T47D (cell line): ENCODE data around the gene SCFD2.

Experiments
- DNase-seq, 2 experiments: peaks; one replicate each; pipeline versions ENCODE4 v3.0.0 to v3.0.0-alpha.2; 2011 to 2012; ENCODE audit warnings: low read depth in 1 of 2, low spot score in 1 of 2
- JUND ChIP-seq: IDR thresholded peaks from 2 replicates; pipeline ENCODE4 v1.6.1; 2012; ENCODE audit warnings: low read depth
- in situ Hi-C: cut with HindIII; loops from 2 replicates; pipeline ENCODE4 v1.10.0; 2016; ENCODE audit warnings: low sequenced_read_pairs, low pct_unique_long_range_greater_than_20kb

The SCFD2 gene

DNA sequence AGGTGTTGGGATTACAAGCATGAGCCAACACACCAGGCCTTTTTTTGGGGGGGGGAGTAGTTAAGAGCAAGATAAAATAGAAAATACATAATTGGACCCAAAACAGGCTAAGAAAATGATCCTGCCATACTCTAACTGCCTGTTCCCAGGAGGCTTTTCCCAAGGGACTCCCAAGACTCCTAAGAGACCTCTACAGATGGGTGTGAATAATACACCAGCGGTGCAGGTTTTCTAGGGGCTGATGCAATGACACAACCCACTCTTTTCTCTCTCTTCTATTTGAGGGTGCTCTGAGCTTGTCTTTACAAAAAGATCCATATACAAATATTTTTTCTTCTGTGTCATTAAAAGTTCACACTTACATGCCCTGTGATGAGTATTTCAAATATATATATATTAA is 386.8 kb downstream of the SCFD2 start:
- in situ Hi-C loops: no loop called here
- TF ChIP-seq JUND: no peak
- peak in 1 of 2 experiments; percentile 45 for DNase-seq

DNA sequence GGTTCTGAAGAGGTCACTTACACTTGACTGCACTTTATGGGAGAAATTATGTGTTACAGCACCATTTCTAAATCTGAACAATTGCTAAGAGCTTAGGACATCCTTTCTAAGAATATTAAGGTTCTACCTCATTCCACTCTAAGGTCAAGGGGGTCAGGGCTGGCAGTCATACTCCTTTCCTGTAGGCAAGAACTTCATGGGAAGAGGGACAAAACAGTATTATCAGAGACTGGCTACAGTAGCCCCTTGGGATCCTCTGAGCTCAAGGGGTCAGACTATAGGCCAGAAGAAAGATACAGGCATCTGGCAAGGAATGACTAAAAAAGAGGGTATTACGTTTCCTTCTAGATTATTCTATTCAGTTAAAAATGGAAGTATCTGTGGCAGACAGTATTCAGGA is 388.6 kb downstream of the SCFD2 start:
- no peak for TF ChIP-seq JUND
- in situ Hi-C loops: no loop called here
- DNase-seq: no peak

DNA sequence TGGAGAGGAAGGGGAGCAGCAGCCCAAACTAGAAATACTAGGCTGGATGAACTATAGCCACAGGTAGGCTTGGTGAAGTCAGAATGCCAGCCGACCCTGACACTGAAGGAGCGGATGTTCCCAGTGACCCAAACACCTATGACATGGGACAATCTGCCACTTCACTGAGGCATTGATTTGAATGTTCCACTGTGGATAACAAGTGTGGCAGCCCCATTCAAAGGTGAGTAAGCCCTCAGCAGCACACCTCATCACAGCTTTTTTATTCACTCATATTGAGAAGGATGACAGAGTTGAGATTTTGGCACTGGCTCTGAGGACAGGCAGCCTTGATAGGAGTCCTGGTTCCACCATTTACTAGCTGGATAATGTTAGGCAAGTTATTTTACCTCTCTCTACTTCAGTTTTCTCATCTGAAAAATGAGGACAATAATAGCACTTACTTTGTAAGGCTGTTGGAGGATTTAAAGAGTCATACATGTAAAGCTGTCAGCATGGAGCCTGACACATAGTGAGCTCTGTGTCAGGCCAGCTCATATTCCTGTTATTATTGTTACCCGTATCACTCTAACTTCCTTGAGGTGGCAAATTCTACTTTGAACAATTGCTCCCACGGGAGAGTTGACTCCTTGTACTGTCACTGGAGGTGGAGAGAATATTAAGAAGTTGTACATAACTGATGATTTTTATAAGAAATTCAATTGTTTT is 389.2 kb downstream of the SCFD2 start:
- in situ Hi-C loops: no loop called here
- TF ChIP-seq JUND: no peak
- DNase-seq: no peak

DNA sequence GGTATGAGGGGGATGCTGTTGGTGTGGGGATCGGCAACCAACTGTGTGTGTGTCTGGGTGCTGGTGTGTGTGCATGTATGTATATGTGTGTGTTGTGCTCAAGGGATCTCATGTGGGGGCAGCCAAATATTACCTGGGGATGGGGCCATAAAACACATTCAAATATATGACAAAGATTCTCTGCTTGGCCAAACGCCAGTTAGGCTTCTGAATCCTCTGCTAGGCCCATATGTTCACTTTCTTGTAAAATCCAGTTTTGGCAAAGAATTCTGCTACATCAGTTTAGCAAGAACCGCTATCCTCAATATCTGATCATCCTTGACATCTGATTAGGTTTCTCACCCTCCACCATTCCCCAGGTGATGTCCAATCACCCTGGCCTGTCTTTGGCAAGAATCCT is 397.2 kb downstream of the SCFD2 start:
- no peak for DNase-seq
- TF ChIP-seq JUND: no peak
- in situ Hi-C loops: no loop called here

- no peak for TF ChIP-seq JUND
- in situ Hi-C loops: no loop called here
- DNase-seq: no peak
These were observed 397.6 kb downstream of the SCFD2 start for GRCh38 chr4:52968241-52968640.

GRCh38 chr4:52966781-52967180 is 399.1 kb downstream of the SCFD2 start:
- TF ChIP-seq JUND: no peak
- in situ Hi-C loops: no loop called here
- DNase-seq: no peak

- no peak for DNase-seq
- TF ChIP-seq JUND: no peak
- in situ Hi-C loops: no loop called here
These were observed 399.7 kb downstream of the SCFD2 start for GRCh38 chr4:52966172-52966571.

GRCh38 chr4:52964561-52965101 is 401.2 kb downstream of the SCFD2 start:
- in situ Hi-C loops: no loop called here
- DNase-seq: no peak
- no peak for TF ChIP-seq JUND

- in situ Hi-C loops: no loop called here
- no peak for DNase-seq
- TF ChIP-seq JUND: no peak
These were observed 401.9 kb downstream of the SCFD2 start for GRCh38 chr4:52964011-52964410.

DNA sequence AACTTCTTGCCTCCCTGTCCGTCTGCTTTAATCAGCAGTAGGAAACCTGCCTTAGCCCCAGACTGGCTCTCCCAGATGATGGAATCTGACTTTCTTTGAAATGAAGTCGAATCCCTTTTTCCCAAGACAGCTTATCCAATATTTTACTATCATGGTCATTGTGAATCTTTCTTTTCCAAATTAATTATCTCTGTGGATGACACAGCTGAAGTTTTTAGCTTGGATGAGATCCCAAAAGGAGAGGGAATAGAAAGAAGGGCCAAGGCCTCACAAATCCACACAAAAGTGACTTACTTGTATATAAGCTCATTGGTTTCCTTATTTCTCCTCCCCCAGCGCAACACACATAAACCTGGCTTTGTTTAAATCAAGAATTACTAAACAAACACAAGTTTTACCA is 403.1 kb downstream of the SCFD2 start:
- no peak for TF ChIP-seq JUND
- DNase-seq: no peak
- in situ Hi-C loops: no loop called here

DNA sequence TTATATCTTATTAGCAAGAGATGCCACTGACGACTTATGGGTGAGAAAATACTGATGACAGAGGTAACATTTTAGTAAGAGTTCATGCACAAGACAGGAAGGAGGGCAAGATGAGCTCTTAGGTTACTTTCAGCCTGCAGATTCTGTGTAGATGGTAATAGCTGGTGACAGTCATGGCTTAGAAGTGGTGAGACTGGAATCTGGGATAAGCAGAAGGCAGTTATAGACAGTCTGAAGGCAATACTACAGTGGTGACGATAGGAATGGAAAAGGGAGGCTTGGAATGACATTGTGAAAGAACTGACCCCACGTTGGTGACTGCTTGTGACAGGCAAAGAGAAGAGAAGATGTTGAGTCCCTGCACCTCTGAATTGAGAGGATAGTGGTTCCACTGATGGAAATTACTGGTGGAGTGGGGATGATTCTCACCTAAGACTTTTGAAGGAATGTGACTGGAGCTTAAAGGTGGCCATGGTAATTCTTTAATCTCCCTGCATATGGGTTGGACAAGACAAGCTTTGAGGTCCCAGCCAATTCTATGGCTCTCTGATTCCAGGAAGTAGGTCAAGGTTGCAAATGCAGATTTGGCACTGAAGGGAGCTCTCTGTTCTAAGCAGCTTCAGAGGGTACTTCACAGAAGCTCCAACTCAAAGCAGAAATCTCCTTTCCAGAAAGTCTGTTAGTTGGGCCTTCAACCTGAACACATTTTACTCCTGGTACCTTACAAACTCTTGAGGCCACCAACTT is 404.0 kb downstream of the SCFD2 start:
- in situ Hi-C loops: no loop called here
- DNase-seq: no peak
- TF ChIP-seq JUND: no peak

DNA sequence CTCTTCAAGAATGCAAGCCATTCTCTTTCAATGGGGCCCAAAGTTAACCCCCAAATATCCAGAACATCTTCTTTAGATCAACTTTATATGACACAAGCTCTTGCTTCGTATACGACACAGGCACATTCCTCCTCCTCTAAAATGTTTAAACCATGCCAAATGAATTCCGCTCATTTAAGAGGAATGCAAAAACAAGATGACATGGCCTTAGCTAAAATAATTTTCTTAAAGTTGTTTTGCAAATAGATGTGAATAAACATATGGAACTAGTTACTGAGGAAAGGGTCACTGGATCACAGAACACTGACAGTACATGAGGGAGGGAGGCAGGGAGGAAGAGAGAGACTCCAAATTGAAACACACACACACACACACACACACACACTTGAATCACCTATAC is 406.3 kb downstream of the SCFD2 start:
- TF ChIP-seq JUND: no peak
- in situ Hi-C loops: no loop called here
- no peak for DNase-seq
